Fibroblast of lung (primary cell): Measurements from ENCODE around the gene DIO3.

Source experiments
- CTCF ChIP-seq, 2 donors: IDR thresholded peaks in 1 of 2; conservative IDR thresholded peaks in 1 of 2; 1 replicate in 1 of 2; 2 replicates in 1 of 2; pipeline ENCODE4 v1.5.1; 2011 to 2012; ENCODE audit warnings: low read length in 2 of 2, control low read depth in 1 of 2, inconsistent platforms in 1 of 2, low read depth in 1 of 2, mild to moderate bottlenecking in 1 of 2
- EZH2 ChIP-seq: IDR thresholded peaks from 2 replicates; pipeline ENCODE4 v1.5.1; 2012; ENCODE audit warnings: low read length, control low read depth, mild to moderate bottlenecking; ENCODE audit errors: missing control alignments

DNA sequence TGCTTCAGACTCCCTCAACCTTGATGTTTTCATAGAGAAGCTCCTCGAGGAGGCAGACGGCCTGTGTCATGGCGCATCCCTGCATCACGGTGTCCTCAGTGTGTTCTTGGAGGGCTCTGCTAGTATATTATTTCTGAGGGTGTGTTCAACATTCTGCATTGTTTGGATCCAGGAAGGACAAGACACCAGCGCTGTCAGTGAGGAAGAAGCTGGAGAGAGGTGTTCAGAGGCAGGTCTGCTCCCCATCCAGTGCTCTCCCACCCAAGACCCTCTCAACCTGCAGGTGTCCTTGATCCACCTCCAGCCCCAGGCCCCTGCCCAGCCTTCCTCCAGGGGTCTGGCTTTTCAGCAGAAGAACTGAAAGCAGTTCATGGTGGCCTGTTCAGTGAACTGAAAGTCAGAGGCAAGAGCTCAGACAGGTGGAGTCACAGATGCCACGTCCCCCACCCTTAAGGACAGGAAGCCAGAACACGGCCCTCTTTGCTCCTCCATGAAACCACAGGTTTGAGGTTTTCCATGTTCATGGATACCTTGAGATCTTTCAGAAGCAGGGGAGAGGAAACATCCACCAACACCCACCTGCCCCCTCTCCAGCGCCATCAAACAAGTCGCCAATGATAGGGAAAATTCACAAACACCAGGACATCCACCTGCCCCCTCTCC lies 37.4 kb downstream of the DIO3 start:
- no peak for TF ChIP-seq CTCF (conservative IDR thresholded peaks at IDR 0.05 in 1 of 2, IDR thresholded peaks at IDR 0.05 in 1 of 2; ENCODE audit: low read depth in 1 of 2, low read length in 2 of 2)
- TF ChIP-seq EZH2: no peak
